DOHH2 (cell line): Measurements from ENCODE around the gene CTIF.

ENCODE experiments used
- CTCF ChIP-seq: fragments of 200-600 bp; sonication (generic); IDR thresholded peaks from one replicate; pipeline ENCODE4 v1.5.1; 2014; ENCODE audit warnings: antibody characterized with exemption, mild to moderate bottlenecking, low read depth, low read length; ENCODE audit not compliant: poor library complexity, severe bottlenecking
- EZH2phosphoT487 ChIP-seq: fragments of 200-600 bp; sonication (generic); IDR thresholded peaks from 2 replicates; pipeline ENCODE4 v1.6.1; 2017; ENCODE audit warnings: borderline replicate concordance, mild to moderate bottlenecking, antibody characterized with exemption, low read length, moderate library complexity, mixed read lengths

- TF ChIP-seq CTCF = no peak
- no peak for TF ChIP-seq EZH2phosphoT487
Observed at GRCh38 chr18:48781163-48781987, 242.5 kb downstream of the CTIF start.
